A549 (cell line): ENCODE data around the gene ITFG2. TPM values are rescaled to one million over a fixed set of nuclear protein-coding genes. Genes with fewer than 3 reads are reported as not detected.
A peak's percentile ranks its signal among the peaks of the same experiment; 100 is the strongest.

Experiments
- ATAC-seq, 2 experiments: fragments of 200-7000 bp in 1 of 2; fragments of >200 bp in 1 of 2; cut with Nextera tagmentation in 1 of 2; cut with Tn5 transposase in 1 of 2; 3 replicates each; pipeline versions ENCODE4 v1.8.0 to v1.9.1; 2018 to 2020; ENCODE audit warnings: mild to moderate bottlenecking in 1 of 2, moderate library complexity in 1 of 2
- CTCF ChIA-PET: fragments of 300-600 bp; sonication (Branson Sonifier 250); formaldehyde crosslinking; extraction: SDS; loops from one replicate; lab custom pipeline; 2021; ENCODE audit warnings: antibody characterized with exemption, inconsistent platforms; lab: Yijun Ruan, JAX
- POLR2A ChIA-PET: fragments of 350-600 bp; formaldehyde crosslinking; extraction: SDS; loops from one replicate; lab custom pipeline; 2021; ENCODE audit warnings: antibody characterized with exemption, inconsistent platforms; lab: Yijun Ruan, JAX
- DNase-seq, 2 experiments: peaks; one replicate each; pipeline versions ENCODE4 v3.0.0 to v3.0.0-alpha.2; 2011 to 2016; ENCODE audit warnings: low read depth in 1 of 2, low spot score in 1 of 2
- FAIRE-seq: peaks from 2 replicates; lab custom pipeline; 2011; peaks lifted over from hg19 to GRCh38; lab: Jason Lieb, UNC
- H3K27ac ChIP-seq, 2 experiments: fragments of >200 bp; sonication (Bioruptor Twin); formaldehyde crosslinking; 3 replicates each; pipeline ENCODE4 v1.5.1; 2016 to 2017
- H3K4me1 ChIP-seq: fragments of >200 bp; sonication (Bioruptor Twin); formaldehyde crosslinking; 3 replicates; pipeline ENCODE4 v1.6.1; 2016
- H3K4me2 ChIP-seq: fragments of >200 bp; sonication (Bioruptor Twin); formaldehyde crosslinking; 3 replicates; pipeline ENCODE4 v1.6.1; 2016
- H3K4me3 ChIP-seq: fragments of >200 bp; sonication (Bioruptor Twin); formaldehyde crosslinking; 3 replicates; pipeline ENCODE4 v1.5.1; 2016
- H3K9me3 ChIP-seq: fragments of >200 bp; sonication (Bioruptor Twin); formaldehyde crosslinking; 3 replicates; pipeline ENCODE4 v1.6.1; 2016
- CHD2 ChIP-seq: fragments of 150-350 bp; IDR thresholded peaks from 2 replicates; pipeline ENCODE4 v1.6.1; 2014; ENCODE audit warnings: low read length; ENCODE audit not compliant: partially characterized antibody
- CTCF ChIP-seq: fragments of >200 bp; sonication (Bioruptor Twin); formaldehyde crosslinking; IDR thresholded peaks from 3 replicates; pipeline ENCODE4 v1.5.1; 2016
- FOSL2 ChIP-seq, 2 experiments: fragments of 450-650 bp in 1 of 2; fragments of >200 bp in 1 of 2; sonication (Bioruptor Twin) in 1 of 2; formaldehyde crosslinking; IDR thresholded peaks; 2 replicates each; pipeline versions ENCODE4 v1.5.0 to v1.6.1; 2016 to 2020; ENCODE audit warnings: mild to moderate bottlenecking in 1 of 2, moderate library complexity in 1 of 2
- NR3C1 ChIP-seq: fragments of >200 bp; sonication (Bioruptor Twin); formaldehyde crosslinking; IDR thresholded peaks from 3 replicates; pipeline ENCODE4 v1.6.1; 2017
- PHF8 ChIP-seq: fragments of 200-600 bp; sonication (generic); IDR thresholded peaks from 2 replicates; pipeline ENCODE4 v1.6.1; 2016; ENCODE audit warnings: low read depth, mild to moderate bottlenecking, antibody characterized with exemption, moderate library complexity, borderline replicate concordance
- POLR2A ChIP-seq: IDR thresholded peaks from 2 replicates; pipeline ENCODE4 v1.6.1; 2012; ENCODE audit warnings: mild to moderate bottlenecking, low read length
- ZNF302 ChIP-seq: fragments of 250-450 bp; sonication (Bioruptor Pico); IDR thresholded peaks from 2 replicates; pipeline ENCODE4 v1.9.0; 2021; ENCODE audit warnings: inconsistent platforms, mild to moderate bottlenecking, moderate library complexity
- WGBS: methylation state at CpG from one replicate; pipeline ENCODE4 v1.1.6; 2017; ENCODE audit errors: missing lambda C conversion rate; 5-methylcytosine and 5-hydroxymethylcytosine counted together
- polyA plus RNA-seq, 4 experiments: library from polyadenylated mRNA; depleted of rRNA in 3 of 4; stranded (reverse); fragments of >200 nt; fragmentation: RNase III in 1 of 4; extraction: RNeasy Plus Mini Kit Qiagen cat#74134 plus additional on column Dnase treatment in 1 of 4; gene quantifications; 2 replicates in 3 of 4; 3 replicates in 1 of 4; pipeline ENCODE4 v1.2.3, GENCODE V29; 2011 to 2017

ITFG2 gene
- polyA plus RNA-seq, 2 of the 4 experiments (the other 2 are of a cell fraction) = 17.5 to 23.7 TPM

- ChIA-PET POLR2A (interaction anchor here (0.6 to 2.6 kb wide), 3 partner anchors 12 to 17 kb away, joined by 3 to 19 read pairs (median 4); partner anchors contain the start of gene ITFG2), CTCF (interaction anchor here (0.6 to 7.3 kb wide), 6 partner anchors 11 to 149 kb away, joined by 3 to 57 read pairs (median 5); no protein-coding TSS in a partner anchor)
- Histone ChIP-seq H3K4me3 (peak overlapping the region; percentile 76), H3K4me1 (peaks cover 18% of the 10 kb centered on the region), H3K27ac (peak overlapping the region; percentile 97 to 99), H3K9me3 (no peaks in the 10 kb centered on the region), H3K4me2 (peak overlapping the region; percentile 96)
- peak; percentile 41; the same call in 1 of the 2 replicates for TF ChIP-seq PHF8
- TF ChIP-seq ZNF302 (CRISPR knock-in tag) = no peak
- TF ChIP-seq POLR2A = peak; percentile 46; the same call in 1 of the 2 replicates
- DNase-seq = peak; percentile 55 to 84
- ATAC-seq = peak; percentile 68 to 84
- no peak for FAIRE-seq
- WGBS = under 1% methylated on average over 35 of the region's 111 CpGs
These were observed 16.9 kb upstream of the ITFG2 start for GRCh38 chr12:2795291-2796186.

GRCh38 chr12:2796187-2796666, 16.2 kb upstream of the ITFG2 start:
- Histone ChIP-seq H3K9me3 (no peaks in the 10 kb centered on the region), H3K4me1 (peaks cover 18% of the 10 kb centered on the region), H3K4me3 (peak overlapping the region; percentile 76), H3K27ac (peak overlapping the region; percentile 97 to 99), H3K4me2 (peak overlapping the region; percentile 96)
- whole genome bisulfite sequencing = 3% methylated on average over 14 of the region's 14 CpGs
- ChIA-PET CTCF (interaction anchor here (0.6 to 7.3 kb wide), 6 partner anchors 12 to 149 kb away, joined by 3 to 57 read pairs (median 5); no protein-coding TSS in a partner anchor), POLR2A (interaction anchor here (0.6 to 2.6 kb wide), 3 partner anchors 12 to 16 kb away, joined by 3 to 19 read pairs (median 4); partner anchors contain the start of gene ITFG2)
- ATAC-seq = peak; percentile 23 to 43; a peak in 5 of 6 replicates
- DNase-seq = peak in 1 of 2 experiments; percentile 25
- no peak for TF ChIP-seq NR3C1
- TF ChIP-seq CHD2 = no peak
- TF ChIP-seq CTCF = peak; percentile 27; the same call in 2 of the 3 replicates
- FAIRE-seq = no peak

GRCh38 chr12:2797721-2798418, 14.6 kb upstream of the ITFG2 start:
- FAIRE-seq = no peak
- no peak overlapping the region for H3K4me2 ChIP-seq
- CTCF ChIA-PET = interaction anchor here (1.0 to 7.3 kb wide), 2 partner anchors 13 to 15 kb away, joined by 4 to 57 read pairs; no protein-coding TSS in a partner anchor

More at GRCh38 chr12:2797721-2798418, 14.6 kb upstream of the ITFG2 start:
- ATAC-seq (no peak), DNase-seq (no peak)
- POLR2A ChIA-PET = no interaction called here
- TF ChIP-seq FOSL2 (IDR thresholded peaks at IDR 0.05) = no peak
- no peak for TF ChIP-seq FOSL2 (CRISPR knock-in tag; IDR thresholded peaks at IDR 0.05)
- TF ChIP-seq CTCF = 0 out of 3 replicates have a peak, but pooled peaks have one; percentile 15
- Histone ChIP-seq H3K4me3 (no peak overlapping the region), H3K27ac (no peak overlapping the region), H3K9me3 (no peaks in the 10 kb centered on the region), H3K4me1 (peaks cover 18% of the 10 kb centered on the region)
- 82% methylated on average over 6 of the region's 7 CpGs for WGBS
